GM23338 (cell line): Measurements from ENCODE around the gene LRIG3. TPM values are rescaled to one million over a fixed set of nuclear protein-coding genes. Genes with fewer than 3 reads are reported as not detected.

Experiments
- ATAC-seq: fragments of 200-7000 bp; cut with Tn5 transposase; 3 replicates; pipeline ENCODE4 v1.9.1; 2020
- DNase-seq: peaks from one replicate; pipeline ENCODE4 v3.0.0-alpha.2; 2015; ENCODE audit warnings: low spot score
- H2AFZ ChIP-seq: fragments of 200-600 bp; sonication (generic); 2 replicates; pipeline ENCODE4 v1.8.0; 2016; ENCODE audit warnings: antibody characterized with exemption, mild to moderate bottlenecking, moderate library complexity
- H3F3A ChIP-seq: fragments of 200-600 bp; sonication (generic); replicated peaks from 2 replicates; pipeline ENCODE4 v1.8.0; 2017; ENCODE audit warnings: antibody characterized with exemption, mixed run types, low read depth
- H3K27ac ChIP-seq: fragments of 200-600 bp; sonication (generic); 2 replicates; pipeline ENCODE4 v1.6.1; 2016; ENCODE audit warnings: low read depth
- H3K27me3 ChIP-seq: fragments of 200-600 bp; sonication (generic); 2 replicates; pipeline ENCODE4 v1.8.0; 2016; ENCODE audit warnings: mild to moderate bottlenecking, mixed run types, moderate library complexity; ENCODE audit not compliant: insufficient read depth
- H3K36me3 ChIP-seq: fragments of 200-600 bp; sonication (generic); 2 replicates; pipeline ENCODE4 v1.8.0; 2016; ENCODE audit warnings: mild to moderate bottlenecking; ENCODE audit not compliant: insufficient read depth
- H3K4me1 ChIP-seq: fragments of 200-600 bp; sonication (generic); 2 replicates; pipeline ENCODE4 v1.8.0; 2016; ENCODE audit warnings: mild to moderate bottlenecking, moderate library complexity; ENCODE audit not compliant: insufficient read depth
- H3K4me2 ChIP-seq: fragments of 200-600 bp; sonication (generic); 2 replicates; pipeline ENCODE4 v1.7.1; 2017; ENCODE audit warnings: mixed run types
- H3K4me3 ChIP-seq: fragments of 200-600 bp; sonication (generic); 2 replicates; pipeline ENCODE4 v1.6.1; 2016; ENCODE audit warnings: mixed run types
- H3K79me2 ChIP-seq: fragments of 200-600 bp; sonication (generic); replicated peaks from 2 replicates; pipeline ENCODE4 v1.8.0; 2017; ENCODE audit warnings: mild to moderate bottlenecking; ENCODE audit not compliant: insufficient read depth
- H3K9me2 ChIP-seq: fragments of 200-600 bp; sonication (generic); 2 replicates; pipeline ENCODE4 v1.8.0; 2017; ENCODE audit not compliant: insufficient read depth
- H4K20me1 ChIP-seq: fragments of 200-600 bp; sonication (generic); replicated peaks from 2 replicates; pipeline ENCODE4 v1.8.0; 2017; ENCODE audit warnings: mild to moderate bottlenecking; ENCODE audit not compliant: insufficient read depth
- H3K27ac Mint-ChIP-seq: 2 replicates; pipeline ENCODE4 v1.8.0; 2020; ENCODE audit warnings: inconsistent platforms, mild to moderate bottlenecking, moderate library complexity, mixed read lengths
- H3K27me3 Mint-ChIP-seq: 3 replicates; pipeline ENCODE4 v1.8.0; 2022; ENCODE audit warnings: low read depth, mild to moderate bottlenecking, moderate library complexity, mixed read lengths, inconsistent platforms; ENCODE audit not compliant: insufficient read depth, poor library complexity
- H3K36me3 Mint-ChIP-seq: 3 replicates; pipeline ENCODE4 v1.8.0; 2021; ENCODE audit warnings: low read depth, mild to moderate bottlenecking, inconsistent platforms, moderate library complexity, mixed read lengths
- H3K4me1 Mint-ChIP-seq: 3 replicates; pipeline ENCODE4 v1.8.0; 2020; ENCODE audit warnings: mild to moderate bottlenecking, inconsistent platforms, mixed read lengths
- H3K4me3 Mint-ChIP-seq: 3 replicates; pipeline ENCODE4 v1.8.0; 2021; ENCODE audit warnings: moderate library complexity, mild to moderate bottlenecking, inconsistent platforms, mixed read lengths
- H3K9me3 Mint-ChIP-seq: 3 replicates; pipeline ENCODE4 v1.8.0; 2020; ENCODE audit warnings: moderate library complexity, mild to moderate bottlenecking, inconsistent platforms, mixed read lengths
- CREB1 ChIP-seq: fragments of 250-450 bp; sonication (Bioruptor Pico); IDR thresholded peaks from 2 replicates; pipeline ENCODE4 v1.5.0; 2020; ENCODE audit warnings: low read depth, mild to moderate bottlenecking, moderate library complexity
- CTCF ChIP-seq, 2 experiments: fragments of 200-600 bp in 1 of 2; sonication (generic) in 1 of 2; conservative IDR thresholded peaks; 2 replicates each; pipeline versions ENCODE4 v1.5.1 to v1.6.1; 2016 to 2017; ENCODE audit warnings: antibody characterized with exemption in 2 of 2, low read depth in 2 of 2, mild to moderate bottlenecking in 2 of 2, moderate library complexity in 1 of 2
- EZH2 ChIP-seq: fragments of 200-600 bp; sonication (generic); IDR thresholded peaks from one replicate; pipeline ENCODE4 v1.8.0; 2017; ENCODE audit warnings: antibody characterized with exemption, mild to moderate bottlenecking, low read depth; ENCODE audit not compliant: unreplicated experiment
- EZH2phosphoT487 ChIP-seq: fragments of 200-600 bp; sonication (generic); IDR thresholded peaks from one replicate; pipeline ENCODE4 v1.8.1; 2018; ENCODE audit warnings: antibody characterized with exemption; ENCODE audit not compliant: unreplicated experiment
- JUNB ChIP-seq: IDR thresholded peaks from one replicate; pipeline ENCODE4 v1.6.1; 2016; ENCODE audit warnings: antibody characterized with exemption; ENCODE audit not compliant: unreplicated experiment
- NANOG ChIP-seq: IDR thresholded peaks from 2 replicates; pipeline ENCODE4 v1.6.1; 2016; ENCODE audit warnings: antibody characterized with exemption, borderline replicate concordance
- POLR2AphosphoS5 ChIP-seq: IDR thresholded peaks from 2 replicates; pipeline ENCODE4 v1.6.1; 2016; ENCODE audit warnings: antibody characterized with exemption, low read depth
- STAT1 ChIP-seq: IDR thresholded peaks from one replicate; pipeline ENCODE4 v1.6.1; 2016; ENCODE audit warnings: antibody characterized with exemption; ENCODE audit not compliant: unreplicated experiment
- ZNF114 ChIP-seq: fragments of 250-450 bp; sonication (Bioruptor Pico); IDR thresholded peaks from 2 replicates; pipeline ENCODE4 v1.5.0; 2020; ENCODE audit warnings: mild to moderate bottlenecking, moderate library complexity
- ZNF331 ChIP-seq: fragments of 250-450 bp; sonication (Bioruptor Pico); IDR thresholded peaks from 2 replicates; pipeline ENCODE4 v1.5.0; 2020; ENCODE audit warnings: low read depth, mild to moderate bottlenecking, moderate library complexity
- ZNF462 ChIP-seq: fragments of 250-450 bp; sonication (Bioruptor Pico); IDR thresholded peaks from 2 replicates; pipeline ENCODE4 v1.5.0; 2020; ENCODE audit warnings: mild to moderate bottlenecking, moderate library complexity
- polyA plus RNA-seq: library from polyadenylated mRNA; unstranded; fragments of >200 nt; fragmentation: Nextera tagmentation; extraction: Ambion mirVana; gene quantifications from 2 replicates; pipeline ENCODE4 v1.2.1, GENCODE V29; 2016
- total RNA-seq: library from RNA; depleted of rRNA; stranded (reverse); fragments of >200 nt; shearing (Covaris generic); gene quantifications from 2 replicates; pipeline ENCODE4 v1.2.3, GENCODE V29; 2014
- TF ChIP-seq, protein P1 (sequence below): IDR thresholded peaks from one replicate; pipeline ENCODE4 v1.6.1; 2018; ENCODE audit warnings: antibody characterized with exemption; ENCODE audit not compliant: unreplicated experiment
- TF ChIP-seq, protein P2 (sequence below): IDR thresholded peaks from 2 replicates; pipeline ENCODE4 v1.6.1; 2016; ENCODE audit warnings: antibody characterized with exemption

The LRIG3 gene
- total and polyA plus RNA-seq, 2 experiments from 2014 or later, result 1.6 to 7.5 TPM

DNA sequence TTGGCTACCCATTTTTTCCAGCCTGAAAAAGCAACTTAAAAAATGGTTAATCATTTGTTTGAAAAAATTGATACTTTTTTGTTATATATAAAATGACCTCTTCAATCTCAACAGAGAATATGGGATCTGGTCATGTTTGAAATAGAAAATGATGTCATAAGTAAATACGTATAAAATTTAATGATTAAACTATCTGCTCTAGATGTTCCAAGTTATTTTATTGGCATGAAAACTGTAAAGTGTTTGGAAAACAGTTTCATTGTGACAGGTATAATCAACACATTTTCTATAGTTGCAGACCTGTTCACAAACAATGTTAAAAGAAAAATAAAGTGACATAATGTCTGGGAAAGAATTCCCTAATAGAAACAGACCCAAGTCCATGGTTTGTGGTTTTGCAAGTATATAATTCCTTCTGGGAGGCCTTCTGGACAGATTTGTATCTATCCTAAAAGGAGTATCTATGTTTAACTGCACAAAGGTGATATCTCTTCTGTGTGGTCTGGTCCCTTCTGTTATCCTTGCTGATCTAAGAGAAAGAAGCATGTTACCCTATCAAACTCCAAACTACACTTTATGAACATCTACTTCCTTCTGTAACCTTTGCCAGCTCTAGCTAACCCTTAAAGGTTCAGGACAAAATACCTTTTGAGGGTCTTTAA, 39.5 kb upstream of the LRIG3 start:
- H3K4me3 Mint-ChIP-seq, result no peak overlapping the region
- no peaks in the 10 kb centered on the region for H3K79me2 ChIP-seq

More for the DNA sequence above, 39.5 kb upstream of the LRIG3 start:
- Histone ChIP-seq H3F3A (no peaks in the 10 kb centered on the region), H3K36me3 (no peaks in the 10 kb centered on the region), H3K4me3 (no peak overlapping the region), H3K27ac (no peak overlapping the region), H4K20me1 (no peaks in the 10 kb centered on the region), H3K4me1 (peaks cover 7% of the 10 kb centered on the region; the same call in 1 of the 2 replicates), H3K4me2 (no peak overlapping the region), H3K9me2 (no peaks in the 10 kb centered on the region), H3K27me3 (no peaks in the 10 kb centered on the region), H2AFZ (no peak overlapping the region)
- Mint-ChIP-seq H3K36me3 (no peaks in the 10 kb centered on the region), H3K9me3 (no peaks in the 10 kb centered on the region), H3K27ac (no peak overlapping the region), H3K27me3 (no peaks in the 10 kb centered on the region), H3K4me1 (peaks cover 16% of the 10 kb centered on the region)
- DNase-seq, result no peak
- TF ChIP-seq STAT1 (no peak), ZNF331 (no peak), ZNF462 (CRISPR knock-in tag) (no peak), CTCF (conservative IDR thresholded peaks at IDR 0.05; ENCODE audit: low read depth in 2 of 2) (no peak), NANOG (no peak), POLR2AphosphoS5 (no peak), CREB1 (CRISPR knock-in tag) (no peak), EZH2 (no peak), EZH2phosphoT487 (no peak), JUNB (no peak), ZNF114 (CRISPR knock-in tag) (no peak)
- TF ChIP-seq, protein P1, sequence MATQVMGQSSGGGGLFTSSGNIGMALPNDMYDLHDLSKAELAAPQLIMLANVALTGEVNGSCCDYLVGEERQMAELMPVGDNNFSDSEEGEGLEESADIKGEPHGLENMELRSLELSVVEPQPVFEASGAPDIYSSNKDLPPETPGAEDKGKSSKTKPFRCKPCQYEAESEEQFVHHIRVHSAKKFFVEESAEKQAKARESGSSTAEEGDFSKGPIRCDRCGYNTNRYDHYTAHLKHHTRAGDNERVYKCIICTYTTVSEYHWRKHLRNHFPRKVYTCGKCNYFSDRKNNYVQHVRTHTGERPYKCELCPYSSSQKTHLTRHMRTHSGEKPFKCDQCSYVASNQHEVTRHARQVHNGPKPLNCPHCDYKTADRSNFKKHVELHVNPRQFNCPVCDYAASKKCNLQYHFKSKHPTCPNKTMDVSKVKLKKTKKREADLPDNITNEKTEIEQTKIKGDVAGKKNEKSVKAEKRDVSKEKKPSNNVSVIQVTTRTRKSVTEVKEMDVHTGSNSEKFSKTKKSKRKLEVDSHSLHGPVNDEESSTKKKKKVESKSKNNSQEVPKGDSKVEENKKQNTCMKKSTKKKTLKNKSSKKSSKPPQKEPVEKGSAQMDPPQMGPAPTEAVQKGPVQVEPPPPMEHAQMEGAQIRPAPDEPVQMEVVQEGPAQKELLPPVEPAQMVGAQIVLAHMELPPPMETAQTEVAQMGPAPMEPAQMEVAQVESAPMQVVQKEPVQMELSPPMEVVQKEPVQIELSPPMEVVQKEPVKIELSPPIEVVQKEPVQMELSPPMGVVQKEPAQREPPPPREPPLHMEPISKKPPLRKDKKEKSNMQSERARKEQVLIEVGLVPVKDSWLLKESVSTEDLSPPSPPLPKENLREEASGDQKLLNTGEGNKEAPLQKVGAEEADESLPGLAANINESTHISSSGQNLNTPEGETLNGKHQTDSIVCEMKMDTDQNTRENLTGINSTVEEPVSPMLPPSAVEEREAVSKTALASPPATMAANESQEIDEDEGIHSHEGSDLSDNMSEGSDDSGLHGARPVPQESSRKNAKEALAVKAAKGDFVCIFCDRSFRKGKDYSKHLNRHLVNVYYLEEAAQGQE, result no peak
- TF ChIP-seq, protein P2, sequence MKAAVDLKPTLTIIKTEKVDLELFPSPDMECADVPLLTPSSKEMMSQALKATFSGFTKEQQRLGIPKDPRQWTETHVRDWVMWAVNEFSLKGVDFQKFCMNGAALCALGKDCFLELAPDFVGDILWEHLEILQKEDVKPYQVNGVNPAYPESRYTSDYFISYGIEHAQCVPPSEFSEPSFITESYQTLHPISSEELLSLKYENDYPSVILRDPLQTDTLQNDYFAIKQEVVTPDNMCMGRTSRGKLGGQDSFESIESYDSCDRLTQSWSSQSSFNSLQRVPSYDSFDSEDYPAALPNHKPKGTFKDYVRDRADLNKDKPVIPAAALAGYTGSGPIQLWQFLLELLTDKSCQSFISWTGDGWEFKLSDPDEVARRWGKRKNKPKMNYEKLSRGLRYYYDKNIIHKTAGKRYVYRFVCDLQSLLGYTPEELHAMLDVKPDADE, result no peak
- no peak for ATAC-seq
